Measurements from ENCODE around the gene PLG.
"Not testable (repeated sequence)": the region's sequence is repeated elsewhere in the genome, so short reads cannot be mapped to it uniquely, and the experiment has no call there.

The PLG gene

DNA sequence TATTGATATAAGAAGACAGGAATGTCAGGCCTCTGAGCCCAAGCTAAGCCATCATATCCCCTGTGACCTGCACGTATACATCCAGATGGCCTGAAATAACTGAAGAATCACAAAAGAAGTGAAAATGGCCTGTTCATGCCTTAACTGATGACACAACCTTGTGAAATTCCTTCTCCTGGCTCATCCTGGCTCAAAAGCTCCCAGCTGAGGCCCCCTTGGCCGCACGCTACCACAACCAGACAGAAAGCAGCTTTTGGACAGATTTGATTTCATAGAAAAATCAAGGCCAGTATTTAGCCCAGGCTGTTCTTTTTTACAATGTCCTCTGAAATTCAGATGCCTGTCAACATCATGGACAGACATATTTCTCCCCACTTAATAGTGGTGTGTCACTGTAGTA is 78.6 kb downstream of the PLG start:
- not testable (repeated sequence) for DNase-seq

DNA sequence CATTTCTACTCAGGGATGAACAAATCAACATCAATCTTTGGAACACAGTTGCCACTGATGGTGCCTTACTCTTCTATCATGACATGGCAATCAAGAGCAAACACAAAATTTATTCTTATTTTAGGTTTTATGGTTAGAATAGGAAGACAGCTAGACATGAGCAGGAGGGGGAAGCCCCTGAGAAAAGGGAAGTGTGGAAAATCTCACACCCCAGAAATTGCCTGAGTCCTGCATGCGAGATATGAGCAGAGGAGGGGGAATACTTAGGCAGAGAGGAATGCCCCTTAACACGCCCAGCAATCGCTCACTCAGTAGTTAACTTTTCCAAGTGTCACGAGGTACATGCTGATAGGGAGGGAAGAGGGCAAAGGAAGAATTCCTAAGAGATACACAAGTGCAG is 79.3 kb downstream of the PLG start:
- DNase-seq = no peak

GRCh38 chr6:160782228-160782627 is 80.2 kb downstream of the PLG start:
- DNase-seq = no peak

- no peak for DNase-seq
These were observed 81.7 kb downstream of the PLG start for GRCh38 chr6:160783741-160784140.

DNA sequence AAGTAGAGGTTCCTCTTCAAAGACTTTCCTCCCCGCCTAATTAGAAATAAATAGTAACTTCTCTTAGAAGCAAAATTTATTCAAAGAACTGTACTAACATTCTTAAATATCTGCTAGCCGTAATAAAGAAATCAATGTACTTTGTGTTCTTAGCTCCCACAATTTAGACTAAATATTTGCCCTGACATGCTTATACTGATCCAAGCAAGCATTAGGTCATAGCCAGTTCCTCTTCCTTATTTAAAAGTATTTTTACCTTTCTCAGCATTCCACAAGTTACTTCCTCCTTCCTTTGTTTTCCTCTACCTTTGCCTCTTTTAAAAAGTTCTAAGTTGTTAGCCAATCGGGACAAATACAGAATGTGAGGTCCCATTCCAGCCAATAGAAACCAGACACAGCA is 86.1 kb downstream of the PLG start:
- not testable (repeated sequence) for DNase-seq

GRCh38 chr6:160788806-160789205 is 86.8 kb downstream of the PLG start:
- no peak for DNase-seq

GRCh38 chr6:160789263-160790027 is 87.4 kb downstream of the PLG start:
- DNase-seq = no peak

- DNase-seq = no peak
These were observed 88.2 kb downstream of the PLG start for GRCh38 chr6:160790028-160790792.

DNA sequence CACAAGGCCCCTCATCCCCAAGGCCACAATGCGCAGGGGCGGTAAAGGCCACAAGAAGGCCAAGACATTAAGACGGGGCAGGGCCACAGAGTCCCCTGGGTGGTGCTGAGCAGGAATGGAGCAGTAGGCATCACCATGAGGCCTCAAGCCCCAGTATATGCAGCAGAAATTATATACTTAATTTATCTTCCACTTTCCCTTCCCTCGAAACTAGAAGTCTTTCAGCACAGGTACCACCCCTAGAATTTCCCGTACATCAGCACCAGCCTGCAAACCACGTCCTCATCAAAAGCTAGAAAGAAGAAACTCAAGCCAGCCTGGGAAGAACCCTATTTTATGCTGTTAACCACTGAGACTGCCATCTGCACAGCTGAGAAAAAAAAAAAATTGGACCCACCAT is 89.4 kb downstream of the PLG start:
- DNase-seq = no peak

- DNase-seq = no peak
These were observed 90.0 kb downstream of the PLG start for GRCh38 chr6:160791981-160792418.

GRCh38 chr6:160792708-160793107 is 90.7 kb downstream of the PLG start:
- DNase-seq = no peak

DNA sequence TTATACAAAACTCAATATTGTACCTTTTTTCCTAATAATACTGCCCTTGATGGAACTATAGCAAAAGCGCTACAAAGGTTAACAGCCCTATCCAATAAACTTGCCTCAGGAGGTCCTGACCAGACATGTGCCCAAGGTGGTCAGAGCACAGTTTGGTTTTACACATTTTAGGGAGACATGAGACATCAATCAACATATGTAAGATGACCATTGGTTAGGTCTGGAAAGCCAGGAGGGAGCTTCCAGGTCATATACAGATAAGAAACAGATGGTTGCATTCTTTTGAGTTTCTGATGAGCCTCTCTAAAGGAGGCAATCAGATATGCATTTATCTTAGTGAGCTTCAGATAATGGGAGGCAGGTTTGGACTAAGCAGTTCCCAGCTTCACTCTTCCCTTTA is 91.6 kb downstream of the PLG start:
- DNase-seq = no peak

DNA sequence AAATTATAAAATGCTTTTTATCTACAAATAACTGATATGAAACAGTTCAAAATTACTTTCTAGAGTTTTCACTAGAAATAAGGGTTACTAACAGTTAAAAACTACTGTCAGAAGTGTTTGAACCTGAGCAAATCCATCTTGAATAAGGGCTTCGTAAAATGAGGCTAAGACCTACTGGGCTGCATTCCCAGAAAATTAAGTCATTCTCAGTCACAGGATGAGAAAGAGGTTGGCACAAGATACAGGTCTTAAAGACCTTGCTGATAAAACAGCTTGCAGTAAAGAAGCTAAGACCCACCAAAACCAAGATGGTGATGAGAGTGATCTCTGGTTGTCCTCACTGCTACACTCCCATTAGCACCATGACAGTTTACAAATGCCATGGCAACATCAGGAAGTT is 93.7 kb downstream of the PLG start:
- DNase-seq = no peak

GRCh38 chr6:160798625-160799024 is 96.6 kb downstream of the PLG start:
- no peak for DNase-seq

- no peak for DNase-seq
These were observed 97.9 kb downstream of the PLG start for GRCh38 chr6:160799801-160800506.

DNA sequence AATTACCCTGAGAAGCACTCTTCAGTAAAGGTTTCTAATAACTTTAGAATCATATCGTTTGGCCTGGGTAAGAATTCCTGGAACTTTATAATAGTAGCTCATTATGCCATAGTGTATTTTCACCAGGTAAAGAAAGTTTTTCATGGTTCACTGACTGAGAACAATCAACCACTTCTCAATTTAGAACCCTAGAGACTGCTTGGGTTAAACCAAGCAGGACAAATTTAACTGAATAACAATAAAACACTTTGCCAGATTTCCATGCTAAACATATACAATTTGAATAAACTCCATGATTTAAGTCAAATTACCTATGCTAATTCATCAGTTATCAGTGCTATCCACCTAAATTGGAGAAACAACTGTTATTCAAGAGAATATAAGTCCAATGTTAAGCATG is 99.4 kb downstream of the PLG start:
- DNase-seq = no peak

GRCh38 chr6:160802049-160802448 is 100.0 kb downstream of the PLG start:
- not testable (repeated sequence) for DNase-seq

Measured in activated CD4-positive, alpha-beta T cell treated with anti-CD3 and anti-CD28 coated beads, Interleukin-2, Interleukin-6, amounts not matched to agents 100 ng/mL and 50 ng/mL, durations not matched to agents 16 hours and 8 hours (primary cell).